HepG2 (cell line): Measurements from ENCODE around the gene HYAL1. TPM values are rescaled to one million over a fixed set of nuclear protein-coding genes. Genes with fewer than 3 reads are reported as not detected.

Source experiments
- ETV5 ChIP-seq: IDR thresholded peaks from 2 replicates; pipeline ENCODE4 v1.6.1; 2018; ENCODE audit warnings: missing biosample characterization, missing genetic modification reagents, inconsistent platforms, borderline replicate concordance
- GABPB1 ChIP-seq: IDR thresholded peaks from 2 replicates; pipeline ENCODE4 v1.6.1; 2016; ENCODE audit warnings: mild to moderate bottlenecking, missing genetic modification reagents, moderate library complexity, missing compliant biosample characterization
- HOXA3 ChIP-seq: sonication (generic); formaldehyde crosslinking; IDR thresholded peaks from 2 replicates; pipeline ENCODE4 v1.5.0; 2020; ENCODE audit warnings: missing genetic modification reagents
- KAT8 ChIP-seq: IDR thresholded peaks from 2 replicates; pipeline ENCODE4 v1.6.1; 2016; ENCODE audit warnings: missing genetic modification reagents, missing compliant biosample characterization
- MTA3 ChIP-seq: sonication (generic); formaldehyde crosslinking; IDR thresholded peaks from 2 replicates; pipeline ENCODE4 v1.4.0; 2020; ENCODE audit warnings: missing genetic modification reagents
- MTERF4 ChIP-seq: sonication (generic); formaldehyde crosslinking; IDR thresholded peaks from 2 replicates; pipeline ENCODE4 v1.8.0; 2023; ENCODE audit warnings: mild to moderate bottlenecking, missing genetic modification reagents
- PCBP2 ChIP-seq: fragments of 200-400 bp; formaldehyde crosslinking; optimal IDR thresholded peaks from 2 replicates; pipeline ENCODE3; 2018; ENCODE audit warnings: low read length, low read depth; ENCODE audit not compliant: poor library complexity, severe bottlenecking
- POGZ ChIP-seq: sonication (generic); formaldehyde crosslinking; IDR thresholded peaks from 2 replicates; pipeline ENCODE4 v1.4.0; 2020; ENCODE audit warnings: mild to moderate bottlenecking, missing genetic modification reagents
- RXRB ChIP-seq: IDR thresholded peaks from 2 replicates; pipeline ENCODE4 v1.6.1; 2016; ENCODE audit warnings: borderline replicate concordance, missing genetic modification reagents, missing compliant biosample characterization
- SMAD3 ChIP-seq: sonication (generic); formaldehyde crosslinking; IDR thresholded peaks from 2 replicates; pipeline ENCODE4 v1.4.0; 2020; ENCODE audit warnings: missing genetic modification reagents
- STAT6 ChIP-seq: sonication (generic); formaldehyde crosslinking; IDR thresholded peaks from 2 replicates; pipeline ENCODE4 v1.4.0; 2020; ENCODE audit warnings: missing genetic modification reagents, mild to moderate bottlenecking, borderline replicate concordance
- ZBTB7B ChIP-seq: sonication (generic); formaldehyde crosslinking; IDR thresholded peaks from 2 replicates; pipeline ENCODE4 v1.4.0; 2020; ENCODE audit warnings: missing genetic modification reagents
- ZIK1 ChIP-seq: sonication (generic); formaldehyde crosslinking; IDR thresholded peaks from 2 replicates; pipeline ENCODE4 v1.5.0; 2020; ENCODE audit warnings: mild to moderate bottlenecking, low read depth, missing genetic modification reagents, borderline replicate concordance
- ZKSCAN8 ChIP-seq: IDR thresholded peaks from 2 replicates; pipeline ENCODE4 v1.6.1; 2016; ENCODE audit warnings: borderline replicate concordance, missing genetic modification reagents, missing compliant biosample characterization
- ZNF318 ChIP-seq: sonication (generic); formaldehyde crosslinking; IDR thresholded peaks from 2 replicates; pipeline ENCODE4 v1.4.0; 2020; ENCODE audit warnings: mild to moderate bottlenecking, missing genetic modification reagents
- polyA plus RNA-seq, 8 experiments: library from polyadenylated mRNA; depleted of rRNA in 3 of 8; stranded (reverse) in 7 of 8; unstranded in 1 of 8; fragments of >200 nt; fragmentation: Illumina TruSeq in 4 of 8; extraction: Trizol in 4 of 8; gene quantifications; 2 replicates each; pipeline versions ENCODE4 v1.2.1 to v1.2.3, GENCODE V29; 2011 to 2016; ENCODE audit warnings: low read depth in 4 of 8, missing spikeins in 1 of 8, mixed read lengths in 1 of 8; ENCODE audit not compliant: insufficient read depth in 1 of 8
- total RNA-seq, 5 experiments: library from RNA; depleted of rRNA; stranded (reverse); fragments of >200 nt; fragmentation: Illumina TruSeq; extraction: Trizol; gene quantifications; 2 replicates each; pipeline ENCODE4 v1.2.3, GENCODE V29; 2016; ENCODE audit warnings: low read depth in 1 of 5

The HYAL1 gene
- total and polyA plus RNA-seq, 2 of the 13 experiments (the other 11 are each of a cell fraction or from before 2014, with no cell fraction given): 76.5 to 193 TPM

- no peak for TF ChIP-seq STAT6
- peak; percentile 76 for TF ChIP-seq SMAD3
- TF ChIP-seq GABPB1 (CRISPR knock-in tag): 0 out of 2 replicates have a peak, but pooled peaks have one; percentile 15
- TF ChIP-seq MTA3 (CRISPR knock-in tag): no peak
- 0 out of 2 replicates have a peak, but pooled peaks have one; percentile 66 for TF ChIP-seq ZNF318 (CRISPR knock-in tag)
- TF ChIP-seq HOXA3: peak; percentile 67
- TF ChIP-seq ZKSCAN8: peak; percentile 35; the same call in 1 of the 2 replicates
- TF ChIP-seq RXRB (CRISPR knock-in tag): peak; percentile 58; the same call in 1 of the 2 replicates
- peak; percentile 61 for TF ChIP-seq KAT8 (CRISPR knock-in tag)
- peak; percentile 97 for TF ChIP-seq ZBTB7B (CRISPR knock-in tag)
- TF ChIP-seq MTERF4 (CRISPR knock-in tag): peak; percentile 68; the same call in 1 of the 2 replicates
- TF ChIP-seq ZIK1: no peak
- no peak for TF ChIP-seq ETV5 (CRISPR knock-in tag)
- 0 out of 2 replicates have a peak, but pooled peaks have one; percentile 35 for TF ChIP-seq POGZ (CRISPR knock-in tag)
- TF ChIP-seq PCBP2: no peak
Observed at GRCh38 chr3:50324351-50325112, 21.2 kb upstream of the HYAL1 start (continued).
